ENCODE data around the gene UBE2K.
"Not testable (repeated sequence)": the region's sequence is repeated elsewhere in the genome, so short reads cannot be mapped to it uniquely, and the experiment has no call there.

The UBE2K gene

GRCh38 chr4:39670296-39670695, 27.6 kb upstream of the UBE2K start:
- not testable (repeated sequence) for H3K9ac ChIP-seq (ENCODE audit: low read length); H3K79me1 ChIP-seq (ENCODE audit: low read length); H3K79me2 ChIP-seq (ENCODE audit: control insufficient read depth, insufficient read depth, low read length, poor library complexity); H2BK5ac ChIP-seq (ENCODE audit: low read depth, low read length, poor library complexity); H3K23ac ChIP-seq (ENCODE audit: low read length); H3K18ac ChIP-seq (ENCODE audit: low read length); H2BK120ac ChIP-seq (ENCODE audit: insufficient read depth, low read length, poor library complexity); H3K4me1 ChIP-seq (ENCODE audit: control insufficient read depth in 1 of 2, insufficient read depth in 2 of 2, low read length in 2 of 2); H2AK5ac ChIP-seq (ENCODE audit: low read length); H2BK12ac ChIP-seq (ENCODE audit: low read length); H3K4me3 ChIP-seq (ENCODE audit: low read depth, low read length); H3K27ac ChIP-seq (ENCODE audit: low read depth, low read length); H4K8ac ChIP-seq (ENCODE audit: low read depth, low read length); DNase-seq; H4K91ac ChIP-seq (ENCODE audit: low read depth, low read length); H3K9me3 ChIP-seq (ENCODE audit: insufficient read depth, low read depth, low read length); H3K27me3 ChIP-seq (ENCODE audit: insufficient read depth, low read length); H3K14ac ChIP-seq (ENCODE audit: low read length); H3K4me2 ChIP-seq (ENCODE audit: low read length); H4K12ac ChIP-seq (ENCODE audit: low read depth, low read length); H2AFZ ChIP-seq (ENCODE audit: insufficient read depth, low read length, poor library complexity); H3K4ac ChIP-seq (ENCODE audit: low read depth, low read length); H3K36me3 ChIP-seq (ENCODE audit: control insufficient read depth in 1 of 2, insufficient read depth in 2 of 2, low read length in 2 of 2)
- no CpG with 5 or more reads among the region's 1 CpG for WGBS (ENCODE audit: extremely low coverage, insufficient coverage, insufficient read length)

- H3K27ac ChIP-seq (ENCODE audit: low read depth, low read length); H3K4me3 ChIP-seq (ENCODE audit: low read depth, low read length); H2BK12ac ChIP-seq (ENCODE audit: low read length); H3K36me3 ChIP-seq (ENCODE audit: control insufficient read depth in 1 of 2, insufficient read depth in 2 of 2, low read length in 2 of 2); H3K4me1 ChIP-seq (ENCODE audit: control insufficient read depth in 1 of 2, insufficient read depth in 2 of 2, low read length in 2 of 2); H3K79me2 ChIP-seq (ENCODE audit: control insufficient read depth, insufficient read depth, low read length, poor library complexity); H2BK5ac ChIP-seq (ENCODE audit: low read depth, low read length, poor library complexity); H3K4me2 ChIP-seq (ENCODE audit: low read length); H3K14ac ChIP-seq (ENCODE audit: low read length); H3K18ac ChIP-seq (ENCODE audit: low read length); H2AK5ac ChIP-seq (ENCODE audit: low read length); H3K27me3 ChIP-seq (ENCODE audit: insufficient read depth, low read length); H4K91ac ChIP-seq (ENCODE audit: low read depth, low read length); H4K12ac ChIP-seq (ENCODE audit: low read depth, low read length); H2AFZ ChIP-seq (ENCODE audit: insufficient read depth, low read length, poor library complexity); H3K9ac ChIP-seq (ENCODE audit: low read length); H3K79me1 ChIP-seq (ENCODE audit: low read length); H2BK120ac ChIP-seq (ENCODE audit: insufficient read depth, low read length, poor library complexity); DNase-seq; H3K4ac ChIP-seq (ENCODE audit: low read depth, low read length); H4K8ac ChIP-seq (ENCODE audit: low read depth, low read length); H3K9me3 ChIP-seq (ENCODE audit: insufficient read depth, low read depth, low read length); H3K23ac ChIP-seq (ENCODE audit: low read length): not testable (repeated sequence)
- no CpG with 5 or more reads among the region's 10 CpGs for whole genome bisulfite sequencing (ENCODE audit: extremely low coverage, insufficient coverage, insufficient read length)
Observed at GRCh38 chr4:39675681-39676080, 22.3 kb upstream of the UBE2K start.

GRCh38 chr4:39681003-39681402, 16.9 kb upstream of the UBE2K start:
- H2AK5ac ChIP-seq (ENCODE audit: low read length); H2BK5ac ChIP-seq (ENCODE audit: low read depth, low read length, poor library complexity); H3K27me3 ChIP-seq (ENCODE audit: insufficient read depth, low read length); H3K4me2 ChIP-seq (ENCODE audit: low read length); H3K9me3 ChIP-seq (ENCODE audit: insufficient read depth, low read depth, low read length); H4K8ac ChIP-seq (ENCODE audit: low read depth, low read length); H2AFZ ChIP-seq (ENCODE audit: insufficient read depth, low read length, poor library complexity); H3K27ac ChIP-seq (ENCODE audit: low read depth, low read length); H3K14ac ChIP-seq (ENCODE audit: low read length); H3K4me3 ChIP-seq (ENCODE audit: low read depth, low read length); H3K36me3 ChIP-seq (ENCODE audit: control insufficient read depth in 1 of 2, insufficient read depth in 2 of 2, low read length in 2 of 2); DNase-seq; H3K23ac ChIP-seq (ENCODE audit: low read length); H3K4ac ChIP-seq (ENCODE audit: low read depth, low read length); H3K4me1 ChIP-seq (ENCODE audit: control insufficient read depth in 1 of 2, insufficient read depth in 2 of 2, low read length in 2 of 2); H3K9ac ChIP-seq (ENCODE audit: low read length); H3K18ac ChIP-seq (ENCODE audit: low read length); H3K79me1 ChIP-seq (ENCODE audit: low read length); H4K91ac ChIP-seq (ENCODE audit: low read depth, low read length); H2BK12ac ChIP-seq (ENCODE audit: low read length); H2BK120ac ChIP-seq (ENCODE audit: insufficient read depth, low read length, poor library complexity); H4K12ac ChIP-seq (ENCODE audit: low read depth, low read length); H3K79me2 ChIP-seq (ENCODE audit: control insufficient read depth, insufficient read depth, low read length, poor library complexity): not testable (repeated sequence)
- WGBS (ENCODE audit: extremely low coverage, insufficient coverage, insufficient read length) = no CpG with 5 or more reads among the region's 2 CpGs

- Histone ChIP-seq H3K79me2 (ENCODE audit: control insufficient read depth, insufficient read depth, low read length, poor library complexity) (no peaks in the 10 kb centered on the region), H3K9ac (ENCODE audit: low read length) (no peak overlapping the region), H2BK5ac (ENCODE audit: low read depth, low read length, poor library complexity) (no peak overlapping the region), H2BK12ac (ENCODE audit: low read length) (no peak overlapping the region), H3K14ac (ENCODE audit: low read length) (no peak overlapping the region), H2AK5ac (ENCODE audit: low read length) (no peak overlapping the region), H3K4ac (ENCODE audit: low read depth, low read length) (no peak overlapping the region), H3K27me3 (ENCODE audit: insufficient read depth, low read length) (no peaks in the 10 kb centered on the region), H4K8ac (ENCODE audit: low read depth, low read length) (no peak overlapping the region), H4K12ac (ENCODE audit: low read depth, low read length) (no peak overlapping the region), H3K36me3 (ENCODE audit: control insufficient read depth in 1 of 2, insufficient read depth in 2 of 2, low read length in 2 of 2) (no peaks in the 10 kb centered on the region), H2AFZ (ENCODE audit: insufficient read depth, low read length, poor library complexity) (no peak overlapping the region), H3K9me3 (ENCODE audit: insufficient read depth, low read depth, low read length) (no peaks in the 10 kb centered on the region), H3K4me1 (ENCODE audit: control insufficient read depth in 1 of 2, insufficient read depth in 2 of 2, low read length in 2 of 2) (no peaks in the 10 kb centered on the region), H2BK120ac (ENCODE audit: insufficient read depth, low read length, poor library complexity) (no peak overlapping the region), H3K18ac (ENCODE audit: low read length) (no peak overlapping the region), H3K79me1 (ENCODE audit: low read length) (no peaks in the 10 kb centered on the region), H4K91ac (ENCODE audit: low read depth, low read length) (no peak overlapping the region), H3K4me3 (ENCODE audit: low read depth, low read length) (no peak overlapping the region), H3K4me2 (ENCODE audit: low read length) (no peak overlapping the region), H3K23ac (ENCODE audit: low read length) (no peak overlapping the region), H3K27ac (ENCODE audit: low read depth, low read length) (no peak overlapping the region)
- DNase-seq = no peak
- WGBS (ENCODE audit: extremely low coverage, insufficient coverage, insufficient read length) = no CpG with 5 or more reads among the region's 2 CpGs
Observed at GRCh38 chr4:39682138-39682537, 15.8 kb upstream of the UBE2K start.

All from trophoblast cell (in vitro differentiated cells and primary cell).